GM12891 (cell line): Measurements from ENCODE around the gene CABLES1.

ENCODE experiments used
- PAX5 ChIP-seq: IDR thresholded peaks from 2 replicates; pipeline ENCODE4 v1.6.1; 2011; ENCODE audit warnings: low read length, moderate library complexity, mild to moderate bottlenecking; ENCODE audit not compliant: insufficient read depth, severe bottlenecking
- POLR2A ChIP-seq: IDR thresholded peaks from 2 replicates; pipeline ENCODE4 v1.6.1; 2011; ENCODE audit warnings: low read depth, low read length, control low read depth
- POLR2AphosphoS5 ChIP-seq: IDR thresholded peaks from 2 replicates; pipeline ENCODE4 v1.6.1; 2011; ENCODE audit warnings: low read depth, low read length, control low read depth
- POU2F2 ChIP-seq: IDR thresholded peaks from 2 replicates; pipeline ENCODE4 v1.6.1; 2011; ENCODE audit warnings: low read depth, mild to moderate bottlenecking, control low read depth, low read length, moderate library complexity
- SPI1 ChIP-seq: IDR thresholded peaks from 2 replicates; pipeline ENCODE4 v1.6.1; 2011; ENCODE audit warnings: low read depth, low read length, control low read depth
- TAF1 ChIP-seq: IDR thresholded peaks from 2 replicates; pipeline ENCODE4 v1.6.1; 2011; ENCODE audit warnings: low read depth, low read length, control low read depth

DNA sequence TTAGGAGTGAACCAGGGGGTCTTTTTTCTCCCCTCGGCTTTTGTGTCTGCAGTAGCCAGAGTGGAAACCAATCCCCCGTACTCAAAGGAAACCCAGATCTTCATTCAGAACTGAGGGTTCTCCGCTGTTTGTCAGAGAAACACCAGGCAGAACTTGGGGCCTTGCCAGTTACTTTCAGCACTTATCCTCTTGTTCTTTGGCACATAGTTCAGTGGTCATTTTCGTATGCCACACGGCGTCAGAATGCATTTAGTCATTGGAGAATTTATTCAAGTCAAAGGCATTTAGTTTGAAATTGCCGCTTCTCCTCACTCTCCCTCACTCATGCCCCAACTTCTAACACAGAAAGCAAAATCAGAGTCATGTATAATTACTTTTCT is 102.9 kb downstream of the CABLES1 start:
- no peak for TF ChIP-seq SPI1
- TF ChIP-seq POLR2A, result no peak
- no peak for TF ChIP-seq POLR2AphosphoS5
- TF ChIP-seq POU2F2, result no peak
- TF ChIP-seq TAF1, result no peak
- no peak for TF ChIP-seq PAX5
